LHCN-M2 (cell line): ENCODE results near the gene GAD2. TPM values are rescaled to one million over a fixed set of nuclear protein-coding genes. Genes with fewer than 3 reads are reported as not detected.
A peak's percentile ranks its signal among the peaks of the same experiment; 100 is the strongest.
"Not testable (repeated sequence)": the region's sequence is repeated elsewhere in the genome, so short reads cannot be mapped to it uniquely, and the experiment has no call there.

Experiments used
- DNase-seq: peaks from one replicate; pipeline ENCODE4 v3.0.0-alpha.2; 2012; ENCODE audit warnings: low read depth
- total RNA-seq: library from RNA; depleted of rRNA; stranded (reverse); fragments of >200 nt; gene quantifications from 2 replicates; pipeline ENCODE4 v1.2.3, GENCODE V29; 2014; rRNA removed

GAD2 gene
- total RNA-seq, 1 experiment from 2014 or later: not detected

GRCh38 chr10:26314265-26315013 is 97.9 kb downstream of the GAD2 start:
- DNase-seq: no peak

DNA sequence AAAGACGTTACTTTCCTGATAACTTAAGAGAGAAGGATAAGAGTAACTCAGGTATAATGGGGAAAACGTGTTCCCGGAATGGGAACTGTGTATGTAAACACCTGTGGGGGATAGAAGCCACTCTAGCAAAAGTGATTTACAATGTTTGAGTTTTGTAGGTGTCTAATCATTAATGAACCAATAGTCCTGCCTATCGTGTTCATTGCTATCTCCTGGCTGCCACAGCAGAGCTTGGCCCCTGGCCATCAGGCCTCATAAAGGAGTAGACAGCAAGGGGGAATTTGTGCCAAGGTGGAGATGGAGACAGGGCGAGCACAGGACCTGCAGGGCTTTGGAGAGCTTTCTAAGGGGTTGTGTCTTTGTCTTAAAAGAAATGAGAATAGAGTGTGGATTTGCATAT is 102.1 kb downstream of the GAD2 start:
- DNase-seq: no peak

GRCh38 chr10:26323219-26323618 is 106.6 kb downstream of the GAD2 start:
- no peak for DNase-seq

DNA sequence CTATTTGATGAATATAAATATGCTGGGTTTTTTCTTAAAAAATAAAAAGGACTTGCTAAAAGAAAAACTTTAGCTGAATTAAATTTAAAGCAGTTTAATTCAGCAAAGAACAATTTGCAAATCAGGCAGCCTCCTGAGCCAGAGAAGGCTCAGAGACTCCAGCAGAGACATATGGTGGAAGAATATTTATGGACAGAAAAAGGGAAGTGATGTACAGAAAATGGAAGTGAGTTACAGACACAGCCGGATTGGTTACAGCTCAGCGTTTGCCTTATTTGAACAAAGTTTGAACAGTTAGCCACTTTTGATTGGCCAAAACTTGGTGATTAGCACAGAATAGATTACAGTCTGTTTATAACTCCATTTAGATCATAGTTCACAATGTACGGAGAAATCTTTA is 110.3 kb downstream of the GAD2 start:
- no peak for DNase-seq

GRCh38 chr10:26327811-26328210 is 111.2 kb downstream of the GAD2 start:
- no peak for DNase-seq

- no peak for DNase-seq
These were observed 114.8 kb downstream of the GAD2 start for GRCh38 chr10:26331371-26331770.

- no peak for DNase-seq
These were observed 117.8 kb downstream of the GAD2 start for GRCh38 chr10:26334232-26334931.

- peak; percentile 7 for DNase-seq
These were observed 118.5 kb downstream of the GAD2 start for GRCh38 chr10:26334932-26335573.

DNA sequence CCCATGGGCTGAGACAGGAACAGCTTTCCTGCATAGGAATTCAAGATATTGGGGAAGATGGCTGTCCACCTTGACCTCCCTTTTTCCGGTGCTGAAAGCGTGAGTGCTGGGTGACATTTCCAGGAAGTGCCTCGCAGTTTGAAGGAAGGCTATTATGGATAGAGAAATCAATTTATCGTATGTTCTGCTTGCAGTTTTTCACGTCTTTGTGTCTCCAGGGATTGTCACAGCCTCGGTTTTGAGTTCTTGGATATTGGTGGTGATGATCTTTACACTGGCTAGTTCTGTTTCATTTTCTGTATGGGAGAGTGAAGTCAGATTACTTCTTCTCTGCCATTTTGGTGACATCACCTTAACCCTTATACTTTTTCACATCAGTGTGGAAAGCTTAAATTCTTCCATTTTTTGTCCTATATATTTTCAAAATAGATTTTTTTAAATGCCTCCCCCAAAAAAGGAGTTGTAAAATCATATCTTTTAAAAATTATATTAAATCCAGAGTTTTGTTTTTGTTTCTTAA is 119.1 kb downstream of the GAD2 start:
- DNase-seq: no peak

- DNase-seq: no peak
These were observed 120.4 kb downstream of the GAD2 start for GRCh38 chr10:26336979-26337378.

- no peak for DNase-seq
These were observed 125.1 kb downstream of the GAD2 start for GRCh38 chr10:26341701-26342100.

DNA sequence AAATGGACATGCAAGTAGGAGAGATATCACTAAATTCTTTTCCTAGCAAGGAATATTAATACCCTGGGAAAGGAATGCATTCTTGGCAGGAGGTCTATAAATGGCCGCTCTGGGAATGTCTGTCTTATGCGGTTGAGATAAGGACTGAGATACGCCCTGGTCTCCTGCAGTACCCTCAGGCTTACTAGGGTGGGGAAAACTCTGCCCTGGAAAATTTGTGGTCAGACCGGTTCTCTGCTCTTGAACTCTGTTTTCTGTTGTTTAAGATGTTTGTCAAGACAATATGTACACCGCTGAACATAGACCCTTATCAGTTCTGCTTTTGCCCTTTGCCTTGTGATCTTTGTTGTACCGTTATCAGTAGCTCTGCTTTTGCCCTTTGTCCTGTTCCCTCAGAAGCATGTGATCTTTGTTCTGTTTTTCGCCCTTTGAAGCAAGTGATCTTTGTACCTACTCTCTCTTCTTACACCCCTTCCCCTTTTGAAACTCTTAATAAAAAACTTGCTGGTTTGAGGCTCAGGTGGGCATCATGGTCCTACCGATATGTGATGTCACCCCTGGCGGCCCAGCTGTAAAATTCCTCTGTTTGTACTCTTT is 132.3 kb downstream of the GAD2 start:
- DNase-seq: not testable (repeated sequence)

Other genes with a start within 250 kb of the GAD2 start
- not detected in 2 replicates for gene APBB1IP, start 221.6 kb downstream of the GAD2 start, total RNA-seq